ENCODE data around the gene ARHGAP20.
A peak's percentile ranks its signal among the peaks of the same experiment; 100 is the strongest.

The ARHGAP20 gene

DNA sequence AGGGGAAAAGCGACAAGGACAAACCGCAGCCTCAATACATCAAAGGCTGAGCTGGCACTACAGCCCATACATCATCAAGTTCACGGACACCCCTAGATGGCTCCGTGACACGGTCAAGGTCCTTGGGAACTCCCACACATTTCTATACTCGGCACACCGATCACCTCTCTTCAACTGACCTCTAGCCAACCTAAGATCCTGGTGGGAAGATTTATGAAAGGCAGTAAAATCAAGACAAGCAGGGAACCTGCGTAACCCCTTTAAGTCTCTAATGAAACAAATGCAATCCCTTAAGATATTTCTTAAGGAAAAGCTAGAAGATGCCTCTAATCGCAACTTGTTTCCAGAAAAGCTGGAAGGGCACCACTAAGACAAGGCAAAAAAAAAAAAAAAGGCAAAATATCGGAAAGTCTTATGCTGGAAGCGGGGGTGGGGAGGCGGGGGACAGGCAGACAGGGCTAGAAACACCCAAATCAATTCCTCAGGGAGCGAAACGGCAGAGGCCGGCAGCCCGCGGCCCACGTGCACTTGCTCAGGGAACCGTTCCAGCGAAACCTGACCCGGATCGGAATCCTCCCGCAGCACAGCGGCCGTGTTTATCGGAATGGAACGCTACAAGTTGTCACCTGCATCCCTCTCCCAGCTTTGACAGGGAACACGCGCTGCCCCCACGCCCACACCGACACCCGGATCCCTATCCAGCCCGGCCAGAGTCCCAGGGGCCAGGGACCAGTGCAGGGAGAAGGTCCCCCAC lies 1.4 kb downstream of the ARHGAP20 start:
- Mint-ChIP-seq H3K36me3 (ENCODE audit: insufficient read depth) (no peaks in the 10 kb centered on the region), H3K27me3 (peaks cover 54 to 55% of the 10 kb centered on the region in 2 donors), H3K4me1 (ENCODE audit: low read depth in 2 of 2) (peaks cover 14% of the 10 kb centered on the region in 2 donors), H3K9me3 (no peaks in the 10 kb centered on the region), H3K27ac (peak overlapping the region in 1 of 2 donors; percentile 52), H3K4me3 (peak overlapping the region; percentile 79 to 81)
- DNase-seq = no peak
- no peak for ATAC-seq (replicated peaks)

DNA sequence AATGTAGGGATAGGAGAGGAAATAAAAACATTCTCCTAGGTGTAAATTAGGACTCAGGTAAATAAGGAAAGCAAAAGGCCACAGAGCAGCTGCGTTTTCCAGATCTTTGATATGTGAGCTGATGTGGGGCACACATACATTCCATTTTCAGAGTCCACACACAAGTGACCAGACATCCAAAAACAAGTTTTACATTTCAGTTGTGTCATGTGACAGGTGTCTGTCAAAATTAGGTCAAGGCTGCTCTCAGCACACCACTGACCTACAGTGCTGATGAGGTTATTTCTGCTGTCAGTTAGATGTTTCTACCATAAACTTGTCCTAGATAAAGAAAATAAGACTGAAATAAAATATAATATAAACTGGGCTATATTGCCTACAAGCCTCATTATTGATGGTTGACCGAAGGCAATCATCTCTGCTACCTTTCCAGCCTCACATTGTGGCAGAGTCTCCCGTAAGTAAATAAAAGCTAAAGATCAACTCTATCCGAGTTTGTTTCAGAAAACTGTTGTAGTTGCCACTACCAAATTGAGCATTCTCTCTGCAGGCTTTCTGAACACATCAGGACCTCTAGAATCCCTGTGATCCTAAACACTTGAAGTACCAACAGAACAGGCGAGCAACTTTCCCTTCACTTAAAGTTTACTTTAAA lies 7.9 kb downstream of the ARHGAP20 start:
- no peaks in the 10 kb centered on the region for H3K9me3 Mint-ChIP-seq
- no peak overlapping the region for H3K27ac Mint-ChIP-seq
- ATAC-seq (replicated peaks) (no peak), DNase-seq (no peak)
- no peak overlapping the region for H3K4me3 Mint-ChIP-seq
- peaks cover 27 to 28% of the 10 kb centered on the region in 2 donors for H3K27me3 Mint-ChIP-seq
- no peaks in the 10 kb centered on the region for H3K4me1 Mint-ChIP-seq (ENCODE audit: low read depth in 2 of 2)
- no peaks in the 10 kb centered on the region for H3K36me3 Mint-ChIP-seq (ENCODE audit: insufficient read depth)

- DNase-seq = no peak
- H3K9me3 Mint-ChIP-seq = no peaks in the 10 kb centered on the region
- ATAC-seq (replicated peaks) = no peak
These were observed 20.3 kb downstream of the ARHGAP20 start for GRCh38 chr11:110691926-110692325.

DNA sequence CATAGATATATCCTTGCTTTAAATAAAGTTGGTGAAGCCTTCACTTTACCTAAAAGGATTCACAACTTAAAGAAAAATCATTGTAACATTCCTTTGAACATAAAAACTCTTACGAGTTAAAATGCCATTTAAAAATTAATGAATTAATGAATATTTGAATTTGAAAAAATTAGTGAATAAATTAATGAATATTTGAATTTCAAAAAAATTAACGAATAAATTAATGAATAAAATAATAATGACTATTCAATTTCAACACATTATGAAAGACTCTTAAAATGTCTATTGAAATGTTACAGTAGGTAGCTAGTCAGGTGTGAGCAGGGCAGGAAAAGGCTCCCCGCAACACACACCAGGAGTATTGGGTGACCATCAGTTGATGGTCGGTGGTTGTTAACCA lies 22.9 kb downstream of the ARHGAP20 start:
- no peaks in the 10 kb centered on the region for H3K4me1 Mint-ChIP-seq (ENCODE audit: low read depth in 2 of 2)
- DNase-seq = no peak
- peaks cover 0 to 10% of the 10 kb centered on the region in 2 donors for H3K27me3 Mint-ChIP-seq
- no peak overlapping the region for H3K4me3 Mint-ChIP-seq
- no peak for ATAC-seq (replicated peaks)
- H3K27ac Mint-ChIP-seq = no peak overlapping the region
- peaks cover 2% of the 10 kb centered on the region for H3K36me3 Mint-ChIP-seq (ENCODE audit: insufficient read depth)
- no peaks in the 10 kb centered on the region for H3K9me3 Mint-ChIP-seq

More at GRCh38 chr11:110691926-110692325, 20.3 kb downstream of the ARHGAP20 start:
- Mint-ChIP-seq H3K4me1 (ENCODE audit: low read depth in 2 of 2) (no peaks in the 10 kb centered on the region), H3K36me3 (ENCODE audit: insufficient read depth) (peaks cover 2% of the 10 kb centered on the region), H3K27me3 (peaks cover 0 to 10% of the 10 kb centered on the region in 2 donors), H3K27ac (no peak overlapping the region), H3K4me3 (no peak overlapping the region)

DNA sequence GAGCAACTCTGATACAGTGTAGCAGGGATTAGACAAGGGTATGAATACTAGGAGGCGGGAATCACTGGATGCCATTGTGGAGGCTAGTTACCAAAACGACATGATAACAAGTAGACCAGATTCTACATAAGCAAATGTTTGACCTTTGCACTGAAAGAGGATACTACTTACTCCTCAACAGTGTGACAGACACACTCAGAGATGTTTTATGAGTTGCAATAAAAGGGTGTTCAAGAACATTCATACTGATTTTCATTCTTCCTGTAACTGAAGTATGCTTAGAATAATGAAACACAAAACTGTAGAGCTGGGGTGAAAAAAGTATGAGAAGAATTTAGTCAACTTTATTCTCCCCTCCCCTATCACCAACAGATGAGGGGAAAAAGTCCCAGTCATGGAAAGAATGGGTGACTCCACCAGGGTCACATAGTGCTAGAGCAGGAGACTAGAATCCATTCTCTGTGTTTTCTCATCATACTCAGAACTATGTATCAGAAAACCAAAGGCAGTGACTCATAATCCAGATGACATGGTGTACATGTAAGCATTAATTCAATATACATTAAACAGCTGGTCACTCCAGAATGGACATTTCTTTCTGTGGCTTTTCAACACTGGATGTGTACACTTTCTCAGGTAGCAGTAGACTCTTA lies 32.8 kb downstream of the ARHGAP20 start:
- Mint-ChIP-seq H3K4me3 (no peak overlapping the region), H3K9me3 (no peaks in the 10 kb centered on the region), H3K4me1 (ENCODE audit: low read depth in 2 of 2) (no peaks in the 10 kb centered on the region), H3K27ac (no peak overlapping the region), H3K36me3 (ENCODE audit: insufficient read depth) (no peaks in the 10 kb centered on the region), H3K27me3 (peaks cover 0 to 5% of the 10 kb centered on the region in 2 donors)
- no peak for DNase-seq
- no peak for ATAC-seq (replicated peaks)

DNA sequence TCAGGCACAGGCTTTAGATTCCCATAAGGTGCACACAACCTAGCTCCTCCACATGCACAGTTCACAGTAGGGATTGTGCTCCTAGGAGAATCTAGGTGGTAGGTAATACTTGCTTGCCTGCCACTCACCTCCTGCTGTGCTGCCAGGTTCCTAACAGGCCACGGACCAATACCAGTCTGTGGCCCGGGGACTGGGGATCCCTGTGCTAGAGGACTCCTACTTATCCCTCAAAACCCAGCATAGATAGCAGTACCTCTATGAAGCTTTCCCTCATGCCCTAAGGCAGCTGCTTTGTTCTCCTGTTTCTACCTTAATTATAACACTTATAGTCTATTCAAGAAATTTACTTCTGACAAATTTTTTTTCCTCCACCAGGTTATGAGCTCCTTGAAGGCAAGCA lies 36.7 kb downstream of the ARHGAP20 start:
- no peaks in the 10 kb centered on the region for H3K9me3 Mint-ChIP-seq

GRCh38 chr11:110665689-110666465 lies 46.4 kb downstream of the ARHGAP20 start:
- H3K36me3 Mint-ChIP-seq (ENCODE audit: insufficient read depth) = no peaks in the 10 kb centered on the region
- no peak for DNase-seq
- no peak overlapping the region for H3K4me3 Mint-ChIP-seq
- H3K27ac Mint-ChIP-seq = no peak overlapping the region
- peaks cover 7 to 10% of the 10 kb centered on the region in 2 donors for H3K27me3 Mint-ChIP-seq
- no peaks in the 10 kb centered on the region for H3K4me1 Mint-ChIP-seq (ENCODE audit: low read depth in 2 of 2)
- ATAC-seq (replicated peaks) = no peak
- no peaks in the 10 kb centered on the region for H3K9me3 Mint-ChIP-seq

More for the DNA sequence above, 36.7 kb downstream of the ARHGAP20 start:
- no peaks in the 10 kb centered on the region for H3K36me3 Mint-ChIP-seq (ENCODE audit: insufficient read depth)
- H3K27me3 Mint-ChIP-seq = peaks cover 0 to 2% of the 10 kb centered on the region in 2 donors
- no peaks in the 10 kb centered on the region for H3K4me1 Mint-ChIP-seq (ENCODE audit: low read depth in 2 of 2)
- DNase-seq (no peak), ATAC-seq (replicated peaks) (no peak)
- H3K27ac Mint-ChIP-seq = no peak overlapping the region
- no peak overlapping the region for H3K4me3 Mint-ChIP-seq

GRCh38 chr11:110655967-110656366 lies 56.3 kb downstream of the ARHGAP20 start:
- H3K4me3 Mint-ChIP-seq = no peak overlapping the region
- DNase-seq = no peak
- no peak overlapping the region for H3K27ac Mint-ChIP-seq
- ATAC-seq (replicated peaks) = no peak
- no peaks in the 10 kb centered on the region for H3K36me3 Mint-ChIP-seq (ENCODE audit: insufficient read depth)
- peaks cover 2 to 5% of the 10 kb centered on the region in 2 donors for H3K9me3 Mint-ChIP-seq
- H3K4me1 Mint-ChIP-seq (ENCODE audit: low read depth in 2 of 2) = no peaks in the 10 kb centered on the region
- H3K27me3 Mint-ChIP-seq = peaks cover 31 to 45% of the 10 kb centered on the region in 2 donors

DNA sequence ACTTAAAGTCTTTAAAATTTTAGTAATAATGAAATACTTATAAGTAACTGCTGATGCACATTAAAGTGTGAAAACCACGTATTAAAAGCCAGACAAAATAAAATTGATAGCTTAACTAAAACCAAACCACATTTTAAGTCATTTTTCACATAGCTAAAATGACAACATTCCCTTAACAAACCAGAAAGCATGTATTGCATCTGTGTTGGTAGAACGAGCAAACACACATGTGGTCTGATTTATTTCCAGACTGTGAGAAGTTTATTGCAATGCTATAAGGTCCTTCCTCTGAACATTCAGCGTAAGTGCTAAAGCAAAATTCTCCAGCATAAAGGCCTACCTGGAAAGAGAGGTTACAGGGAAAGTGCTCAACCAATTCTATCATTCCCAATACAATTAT lies 57.8 kb downstream of the ARHGAP20 start:
- H3K36me3 Mint-ChIP-seq (ENCODE audit: insufficient read depth) = no peaks in the 10 kb centered on the region

DNA sequence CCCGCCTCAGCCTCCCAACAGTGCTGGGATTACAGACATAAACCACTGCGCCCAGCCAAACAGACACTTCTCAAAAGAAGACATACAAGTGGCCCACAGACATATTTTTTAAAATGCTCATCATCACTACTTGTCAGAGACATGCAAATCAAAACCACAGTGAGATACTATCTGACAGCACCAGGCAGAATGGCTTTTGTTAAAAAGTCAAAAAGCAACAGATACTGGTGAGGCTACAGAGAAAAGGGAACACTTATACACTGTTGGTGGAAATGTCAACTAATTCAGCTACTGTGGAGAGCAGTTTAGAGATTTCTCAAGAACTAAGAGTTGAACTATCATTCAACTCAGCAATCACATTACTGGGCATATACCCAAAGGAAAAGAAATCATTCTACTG lies 67.0 kb downstream of the ARHGAP20 start:
- ATAC-seq (replicated peaks) (no peak), DNase-seq (no peak)
- H3K27me3 Mint-ChIP-seq = peaks cover 21 to 43% of the 10 kb centered on the region in 2 donors
- no peak overlapping the region for H3K4me3 Mint-ChIP-seq
- H3K36me3 Mint-ChIP-seq (ENCODE audit: insufficient read depth) = no peaks in the 10 kb centered on the region
- H3K9me3 Mint-ChIP-seq = no peaks in the 10 kb centered on the region
- no peak overlapping the region for H3K27ac Mint-ChIP-seq
- H3K4me1 Mint-ChIP-seq (ENCODE audit: low read depth in 2 of 2) = no peaks in the 10 kb centered on the region

More for the DNA sequence above, 57.8 kb downstream of the ARHGAP20 start:
- peaks cover 2 to 8% of the 10 kb centered on the region in 2 donors for H3K9me3 Mint-ChIP-seq
- DNase-seq = no peak
- no peak overlapping the region for H3K4me3 Mint-ChIP-seq
- ATAC-seq (replicated peaks) = no peak
- H3K4me1 Mint-ChIP-seq (ENCODE audit: low read depth in 2 of 2) = no peaks in the 10 kb centered on the region
- no peak overlapping the region for H3K27ac Mint-ChIP-seq
- peaks cover 39 to 41% of the 10 kb centered on the region in 2 donors for H3K27me3 Mint-ChIP-seq

DNA sequence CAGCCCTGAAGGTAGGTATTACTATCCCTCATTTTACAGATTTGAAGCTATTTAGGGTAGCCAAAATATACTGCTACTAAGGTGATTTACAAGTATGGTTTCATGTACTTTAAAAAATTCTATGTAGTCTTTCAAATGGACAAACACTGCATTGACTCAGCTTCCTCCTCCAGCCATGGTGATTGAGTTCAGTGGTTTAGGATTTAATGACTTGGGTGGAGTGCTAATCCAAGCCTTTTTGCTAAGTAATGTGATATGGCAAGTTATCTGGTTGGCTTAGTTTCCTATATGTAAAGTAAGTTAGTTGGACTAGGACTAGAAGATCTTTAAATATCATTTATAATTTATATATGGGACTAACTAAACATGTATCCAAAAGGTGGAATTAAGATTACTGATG lies 77.9 kb downstream of the ARHGAP20 start:
- no peak overlapping the region for H3K27ac Mint-ChIP-seq
- DNase-seq (no peak), ATAC-seq (replicated peaks) (no peak)
- H3K4me3 Mint-ChIP-seq = no peak overlapping the region
- peaks cover 0 to 14% of the 10 kb centered on the region in 2 donors for H3K27me3 Mint-ChIP-seq
- no peaks in the 10 kb centered on the region for H3K4me1 Mint-ChIP-seq (ENCODE audit: low read depth in 2 of 2)
- no peaks in the 10 kb centered on the region for H3K36me3 Mint-ChIP-seq (ENCODE audit: insufficient read depth)
- no peaks in the 10 kb centered on the region for H3K9me3 Mint-ChIP-seq

DNA sequence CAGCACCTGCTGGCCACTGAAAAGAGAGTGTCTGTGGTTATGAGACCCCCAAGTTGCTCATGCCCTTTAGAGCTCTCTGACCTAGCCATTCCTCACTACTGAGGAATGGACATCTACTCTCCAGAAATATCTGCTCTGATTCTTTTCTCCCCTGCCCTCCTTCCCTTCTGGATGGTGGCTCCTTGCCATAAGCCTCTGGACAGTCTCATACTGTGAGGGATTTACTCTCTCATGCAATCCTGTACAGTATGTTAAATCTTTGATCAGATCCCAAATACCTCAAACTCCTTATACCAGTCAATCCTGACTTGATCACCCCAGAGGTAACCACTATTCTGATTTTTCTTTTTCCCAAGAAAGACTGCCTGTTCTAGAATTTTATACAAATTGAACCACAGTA lies 80.7 kb downstream of the ARHGAP20 start:
- no peaks in the 10 kb centered on the region for H3K36me3 Mint-ChIP-seq (ENCODE audit: insufficient read depth)
- DNase-seq (no peak), ATAC-seq (replicated peaks) (no peak)
- H3K9me3 Mint-ChIP-seq = no peaks in the 10 kb centered on the region
- no peak overlapping the region for H3K27ac Mint-ChIP-seq
- no peaks in the 10 kb centered on the region for H3K4me1 Mint-ChIP-seq (ENCODE audit: low read depth in 2 of 2)
- peaks cover 0 to 9% of the 10 kb centered on the region in 2 donors for H3K27me3 Mint-ChIP-seq
- H3K4me3 Mint-ChIP-seq = no peak overlapping the region

GRCh38 chr11:110629594-110629993 lies 82.6 kb downstream of the ARHGAP20 start:
- no peak overlapping the region for H3K4me3 Mint-ChIP-seq
- ATAC-seq (replicated peaks) (no peak), DNase-seq (no peak)
- H3K27me3 Mint-ChIP-seq = peaks cover 0 to 9% of the 10 kb centered on the region in 2 donors
- H3K9me3 Mint-ChIP-seq = no peaks in the 10 kb centered on the region
- no peak overlapping the region for H3K27ac Mint-ChIP-seq
- H3K4me1 Mint-ChIP-seq (ENCODE audit: low read depth in 2 of 2) = no peaks in the 10 kb centered on the region
- no peaks in the 10 kb centered on the region for H3K36me3 Mint-ChIP-seq (ENCODE audit: insufficient read depth)

Data from effector memory CD8-positive, alpha-beta T cell (primary cell).